Measurements from ENCODE around the gene MME. TPM values are rescaled to one million over a fixed set of nuclear protein-coding genes. Genes with fewer than 3 reads are reported as not detected.

The MME gene
- total RNA-seq, 1 experiment from 2014 or later = 1.6 TPM

GRCh38 chr3:155197786-155198185, 117.7 kb downstream of the MME start:
- Histone ChIP-seq H3K36me3 (ENCODE audit: control insufficient read depth, insufficient read depth, low read length) (no peaks in the 10 kb centered on the region), H3K27me3 (ENCODE audit: control insufficient read depth, insufficient read depth, low read length) (no peaks in the 10 kb centered on the region), H3K4me1 (ENCODE audit: control insufficient read depth, insufficient read depth, low read length) (no peaks in the 10 kb centered on the region), H3K4me3 (ENCODE audit: low read depth in 2 of 2, low read length in 2 of 2) (no peak overlapping the region), H3K9me3 (ENCODE audit: control insufficient read depth, insufficient read depth, low read depth, low read length) (no peaks in the 10 kb centered on the region), H3K27ac (ENCODE audit: low read length) (no peak overlapping the region)
- intact Hi-C loops (cut with micrococcal nuclease; ENCODE audit: unreplicated experiment) = no loop called here
- CTCF ChIA-PET = no interaction called here
- no TSS peak for BruUV-seq (replicated peaks)
- no peak for ATAC-seq
- POLR2A ChIA-PET = interaction anchor here (0.6 kb wide), 1 partner anchor 25 kb away, joined by 3 read pairs; no protein-coding TSS in a partner anchor
- in situ Hi-C loops (cut with HindIII; ENCODE audit: low pct_unique_long_range_greater_than_20kb, low sequenced_read_pairs) = no loop called here
- no peak for DNase-seq (ENCODE audit: low read depth, low spot score)
- TF ChIP-seq POLR2AphosphoS5 (IDR thresholded peaks at IDR 0.05; ENCODE audit: low read depth, low read length) (no peak), REST (IDR thresholded peaks at IDR 0.05; ENCODE audit: insufficient read depth in 1 of 2, low read depth in 2 of 2, low read length in 1 of 2) (no peak), SIN3A (IDR thresholded peaks at IDR 0.05; ENCODE audit: borderline replicate concordance, insufficient read depth, low read depth, low read length) (no peak), CTCF (IDR thresholded peaks at IDR 0.05) (no peak), TCF7L2 (IDR thresholded peaks at IDR 0.05; ENCODE audit: low read depth, low read length) (no peak)

DNA sequence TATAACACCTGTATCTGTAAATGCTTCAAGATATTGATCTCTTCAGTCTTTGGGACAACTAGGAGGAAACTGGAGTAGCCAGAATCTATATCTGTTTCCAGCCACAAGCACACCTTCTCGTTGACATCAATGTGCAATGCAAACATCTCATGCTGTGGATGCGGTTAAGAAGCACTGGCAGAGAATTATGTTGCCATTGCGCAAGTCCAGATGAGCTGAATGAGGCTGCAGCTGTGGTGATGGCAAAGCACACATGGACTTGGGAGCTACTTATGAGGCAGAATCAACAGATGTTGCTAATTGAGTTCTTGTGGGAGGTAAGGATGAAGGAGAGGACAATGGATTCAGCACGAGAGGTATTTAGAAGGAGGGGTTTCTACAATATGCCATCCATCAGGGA, 122.5 kb downstream of the MME start:
- CTCF ChIA-PET = no interaction called here
- Histone ChIP-seq H3K27ac (ENCODE audit: low read length) (no peak overlapping the region), H3K36me3 (ENCODE audit: control insufficient read depth, insufficient read depth, low read length) (no peaks in the 10 kb centered on the region), H3K9me3 (ENCODE audit: control insufficient read depth, insufficient read depth, low read depth, low read length) (no peaks in the 10 kb centered on the region), H3K4me1 (ENCODE audit: control insufficient read depth, insufficient read depth, low read length) (no peaks in the 10 kb centered on the region), H3K4me3 (ENCODE audit: low read depth in 2 of 2, low read length in 2 of 2) (no peak overlapping the region), H3K27me3 (ENCODE audit: control insufficient read depth, insufficient read depth, low read length) (no peaks in the 10 kb centered on the region)
- intact Hi-C loops (cut with micrococcal nuclease; ENCODE audit: unreplicated experiment) (no loop called here), in situ Hi-C loops (cut with HindIII; ENCODE audit: low pct_unique_long_range_greater_than_20kb, low sequenced_read_pairs) (no loop called here)
- POLR2A ChIA-PET = no interaction called here
- ATAC-seq = no peak
- DNase-seq (ENCODE audit: low read depth, low spot score) = no peak
- BruUV-seq (replicated peaks) = no TSS peak
- TF ChIP-seq TCF7L2 (IDR thresholded peaks at IDR 0.05; ENCODE audit: low read depth, low read length) = no peak
- TF ChIP-seq SIN3A (IDR thresholded peaks at IDR 0.05; ENCODE audit: borderline replicate concordance, insufficient read depth, low read depth, low read length) = no peak
- no peak for TF ChIP-seq POLR2AphosphoS5 (IDR thresholded peaks at IDR 0.05; ENCODE audit: low read depth, low read length)
- no peak for TF ChIP-seq CTCF (IDR thresholded peaks at IDR 0.05)
- TF ChIP-seq REST (IDR thresholded peaks at IDR 0.05; ENCODE audit: insufficient read depth in 1 of 2, low read depth in 2 of 2, low read length in 1 of 2) = no peak

All from Panc1 (cell line).